DOHH2 (cell line): Measurements from ENCODE around the gene KRTAP4-2.
"Not testable (repeated sequence)": the region's sequence is repeated elsewhere in the genome, so short reads cannot be mapped to it uniquely, and the experiment has no call there.

Experiments
- H3F3A ChIP-seq: fragments of 200-600 bp; sonication (generic), shearing (Covaris generic); 2 replicates; pipeline ENCODE4 v1.6.0; 2016; ENCODE audit warnings: antibody characterized with exemption, mild to moderate bottlenecking; ENCODE audit not compliant: control insufficient read depth, insufficient read depth
- H3K27ac ChIP-seq: fragments of 200-600 bp; sonication (generic); 2 replicates; pipeline ENCODE4 v1.5.1; 2014; ENCODE audit warnings: low read depth, mild to moderate bottlenecking, low read length, moderate library complexity
- H3K27me3 ChIP-seq: fragments of 200-600 bp; sonication (generic); 2 replicates; pipeline ENCODE4 v1.6.1; 2014; ENCODE audit warnings: mild to moderate bottlenecking, low read length, mixed read lengths; ENCODE audit not compliant: control insufficient read depth
- H3K36me3 ChIP-seq: fragments of 200-600 bp; sonication (generic); 2 replicates; pipeline ENCODE4 v1.6.1; 2014; ENCODE audit warnings: mild to moderate bottlenecking, low read length, moderate library complexity, mixed read lengths; ENCODE audit not compliant: control insufficient read depth
- H3K4me1 ChIP-seq: fragments of 200-600 bp; sonication (generic); 2 replicates; pipeline ENCODE4 v1.6.1; 2014; ENCODE audit warnings: mild to moderate bottlenecking, low read length, mixed read lengths; ENCODE audit not compliant: control insufficient read depth
- H3K4me2 ChIP-seq: fragments of 200-600 bp; sonication (generic); 2 replicates; pipeline ENCODE4 v1.6.0; 2014; ENCODE audit warnings: mild to moderate bottlenecking, low read length, moderate library complexity
- H3K4me3 ChIP-seq: fragments of 200-600 bp; sonication (generic); 2 replicates; pipeline ENCODE4 v1.5.1; 2014; ENCODE audit warnings: mild to moderate bottlenecking, low read length, mixed read lengths
- H3K79me2 ChIP-seq: fragments of 200-600 bp; sonication (generic); 2 replicates; pipeline ENCODE4 v1.6.1; 2014; ENCODE audit warnings: mild to moderate bottlenecking, low read length, mixed read lengths; ENCODE audit not compliant: control insufficient read depth
- H3K9me2 ChIP-seq: fragments of 200-600 bp; sonication (generic); replicated peaks from 2 replicates; pipeline ENCODE4 v1.6.1; 2014; ENCODE audit warnings: mild to moderate bottlenecking, low read length, mixed read lengths; ENCODE audit not compliant: control insufficient read depth
- H3K9me3 ChIP-seq: fragments of 200-600 bp; sonication (generic); 2 replicates; pipeline ENCODE4 v1.6.1; 2014; ENCODE audit warnings: antibody characterized with exemption, low read length, mixed read lengths; ENCODE audit not compliant: control insufficient read depth, insufficient read depth
- H4K20me1 ChIP-seq: fragments of 200-600 bp; sonication (generic); 2 replicates; pipeline ENCODE4 v1.6.0; 2014; ENCODE audit warnings: low read depth, mild to moderate bottlenecking, antibody characterized with exemption, low read length, moderate library complexity; ENCODE audit not compliant: control insufficient read depth, insufficient read depth
- CTCF ChIP-seq: fragments of 200-600 bp; sonication (generic); IDR thresholded peaks from one replicate; pipeline ENCODE4 v1.5.1; 2014; ENCODE audit warnings: antibody characterized with exemption, mild to moderate bottlenecking, low read depth, low read length; ENCODE audit not compliant: poor library complexity, severe bottlenecking
- EZH2phosphoT487 ChIP-seq: fragments of 200-600 bp; sonication (generic); IDR thresholded peaks from 2 replicates; pipeline ENCODE4 v1.6.1; 2017; ENCODE audit warnings: borderline replicate concordance, mild to moderate bottlenecking, antibody characterized with exemption, low read length, moderate library complexity, mixed read lengths

KRTAP4-2 gene

GRCh38 chr17:41163828-41164227 is 14.2 kb downstream of the KRTAP4-2 start:
- TF ChIP-seq EZH2phosphoT487: no peak
- no peak for TF ChIP-seq CTCF
- no peaks in the 10 kb centered on the region for H3F3A ChIP-seq
- no peak overlapping the region for H3K27ac ChIP-seq
- H3K27me3 ChIP-seq: no peaks in the 10 kb centered on the region
- H3K4me1 ChIP-seq: no peaks in the 10 kb centered on the region
- no peaks in the 10 kb centered on the region for H4K20me1 ChIP-seq
- H3K4me2 ChIP-seq: no peak overlapping the region
- no peaks in the 10 kb centered on the region for H3K9me2 ChIP-seq
- no peak overlapping the region for H3K4me3 ChIP-seq
- no peaks in the 10 kb centered on the region for H3K9me3 ChIP-seq
- H3K36me3 ChIP-seq: no peaks in the 10 kb centered on the region
- H3K79me2 ChIP-seq: no peaks in the 10 kb centered on the region

GRCh38 chr17:41160648-41161047 is 17.4 kb downstream of the KRTAP4-2 start, which contains the start of gene KRTAP4-4:
TSS of gene KRTAP4-4 (minus strand) at chr17:41160748. CDS start at chr17:41160691, 57 bp downstream.
- TF ChIP-seq EZH2phosphoT487 (no peak), CTCF (no peak)
- Histone ChIP-seq H3K4me3 (no peak within 1 kb of the TSS), H3F3A (no peaks in the 10 kb centered on the region), H3K9me2 (no peaks in the 10 kb centered on the region), H3K4me2 (no peak within 1 kb of the TSS), H3K4me1 (no peaks in the 10 kb centered on the region), H4K20me1 (no peaks in the 10 kb centered on the region), H3K9me3 (no peaks in the 10 kb centered on the region), H3K36me3 (no peaks in the 10 kb centered on the region), H3K79me2 (no peaks in the 10 kb centered on the region), H3K27ac (no peak within 1 kb of the TSS), H3K27me3 (no peaks in the 10 kb centered on the region)

GRCh38 chr17:41160190-41160589 is 17.8 kb downstream of the KRTAP4-2 start:
- H3F3A ChIP-seq, H3K79me2 ChIP-seq, H3K4me2 ChIP-seq, H3K4me3 ChIP-seq, H3K9me3 ChIP-seq, H4K20me1 ChIP-seq, H3K27me3 ChIP-seq, H3K9me2 ChIP-seq, H3K27ac ChIP-seq, H3K36me3 ChIP-seq, H3K4me1 ChIP-seq: not testable (repeated sequence)

- Histone ChIP-seq H3K4me1 (peaks cover 21% of the 10 kb centered on the region), H3K36me3 (no peaks in the 10 kb centered on the region), H3K4me3 (no peak overlapping the region), H4K20me1 (no peaks in the 10 kb centered on the region), H3K9me3 (no peaks in the 10 kb centered on the region), H3K9me2 (no peaks in the 10 kb centered on the region), H3K4me2 (no peak overlapping the region), H3K79me2 (no peaks in the 10 kb centered on the region), H3K27me3 (no peaks in the 10 kb centered on the region), H3K27ac (no peak overlapping the region), H3F3A (no peaks in the 10 kb centered on the region)
- TF ChIP-seq CTCF (no peak), EZH2phosphoT487 (no peak)
Observed at GRCh38 chr17:41153856-41154255, 24.2 kb downstream of the KRTAP4-2 start.
